ENCODE results near the gene PSME3. TPM values are rescaled to one million over a fixed set of nuclear protein-coding genes. Genes with fewer than 3 reads are reported as not detected.

Gene PSME3
- total RNA-seq, 1 donor from 2014 or later: 108 TPM

DNA sequence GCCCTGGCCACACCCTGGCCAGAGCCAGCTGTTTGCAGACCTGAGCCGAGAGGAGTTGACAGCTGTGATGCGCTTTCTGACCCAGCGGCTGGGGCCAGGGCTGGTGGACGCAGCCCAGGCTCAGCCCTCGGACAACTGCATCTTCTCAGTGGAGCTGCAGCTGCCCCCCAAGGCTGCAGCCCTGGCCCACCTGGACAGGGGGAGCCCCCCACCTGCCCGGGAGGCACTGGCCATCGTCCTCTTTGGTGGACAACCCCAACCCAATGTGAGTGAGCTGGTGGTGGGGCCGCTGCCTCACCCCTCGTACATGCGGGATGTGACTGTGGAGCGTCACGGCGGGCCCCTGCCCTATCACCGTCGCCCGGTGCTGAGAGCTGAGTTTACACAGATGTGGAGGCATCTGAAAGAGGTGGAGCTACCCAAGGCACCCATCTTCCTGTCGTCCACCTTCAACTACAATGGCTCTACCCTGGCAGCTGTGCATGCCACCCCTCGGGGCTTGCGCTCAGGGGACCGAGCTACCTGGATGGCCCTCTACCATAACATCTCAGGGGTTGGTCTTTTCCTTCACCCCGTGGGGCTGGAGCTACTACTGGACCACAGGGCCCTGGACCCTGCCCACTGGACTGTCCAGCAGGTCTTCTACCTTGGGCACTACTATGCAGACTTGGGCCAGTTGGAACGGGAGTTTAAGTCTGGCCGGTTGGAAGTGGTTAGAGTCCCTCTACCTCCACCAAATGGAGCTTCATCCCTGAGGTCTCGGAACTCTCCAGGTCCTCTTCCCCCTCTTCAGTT lies 11.8 kb downstream of the PSME3 start:
- H3K27me3 Mint-ChIP-seq (ENCODE audit: insufficient read depth, low read depth): peaks cover 4% of the 10 kb centered on the region
- Histone ChIP-seq H4K20me1 (ENCODE audit: low read depth) (no peaks in the 10 kb centered on the region), H3K4me3 (no peak overlapping the region), H2AFZ (replicated peaks) (no peak overlapping the region), H3K4me1 (no peaks in the 10 kb centered on the region), H3K27me3 (no peaks in the 10 kb centered on the region), H3K79me2 (ENCODE audit: low read depth) (no peaks in the 10 kb centered on the region), H3K36me3 (no peaks in the 10 kb centered on the region), H3K27ac (no peak overlapping the region), H3K4me2 (no peak overlapping the region), H3F3A (ENCODE audit: low read depth) (peaks cover 22% of the 10 kb centered on the region), H3K9me3 (ENCODE audit: low read depth) (no peaks in the 10 kb centered on the region), H3K9ac (no peak overlapping the region)
- H3K27ac Mint-ChIP-seq: no peak overlapping the region
- peaks cover 5% of the 10 kb centered on the region for H3K36me3 Mint-ChIP-seq
- DNase-seq (ENCODE audit: low spot score): no peak
- no peak overlapping the region for H3K4me3 Mint-ChIP-seq
- H3K4me1 Mint-ChIP-seq: no peaks in the 10 kb centered on the region
- TF ChIP-seq, protein P1, sequence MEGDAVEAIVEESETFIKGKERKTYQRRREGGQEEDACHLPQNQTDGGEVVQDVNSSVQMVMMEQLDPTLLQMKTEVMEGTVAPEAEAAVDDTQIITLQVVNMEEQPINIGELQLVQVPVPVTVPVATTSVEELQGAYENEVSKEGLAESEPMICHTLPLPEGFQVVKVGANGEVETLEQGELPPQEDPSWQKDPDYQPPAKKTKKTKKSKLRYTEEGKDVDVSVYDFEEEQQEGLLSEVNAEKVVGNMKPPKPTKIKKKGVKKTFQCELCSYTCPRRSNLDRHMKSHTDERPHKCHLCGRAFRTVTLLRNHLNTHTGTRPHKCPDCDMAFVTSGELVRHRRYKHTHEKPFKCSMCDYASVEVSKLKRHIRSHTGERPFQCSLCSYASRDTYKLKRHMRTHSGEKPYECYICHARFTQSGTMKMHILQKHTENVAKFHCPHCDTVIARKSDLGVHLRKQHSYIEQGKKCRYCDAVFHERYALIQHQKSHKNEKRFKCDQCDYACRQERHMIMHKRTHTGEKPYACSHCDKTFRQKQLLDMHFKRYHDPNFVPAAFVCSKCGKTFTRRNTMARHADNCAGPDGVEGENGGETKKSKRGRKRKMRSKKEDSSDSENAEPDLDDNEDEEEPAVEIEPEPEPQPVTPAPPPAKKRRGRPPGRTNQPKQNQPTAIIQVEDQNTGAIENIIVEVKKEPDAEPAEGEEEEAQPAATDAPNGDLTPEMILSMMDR (IDR thresholded peaks at IDR 0.05): no peak
- TF ChIP-seq EZH2phosphoT487 (IDR thresholded peaks at IDR 0.05): no peak
- no peak for TF ChIP-seq EZH2 (IDR thresholded peaks at IDR 0.05)
- no peaks in the 10 kb centered on the region for H3K9me3 Mint-ChIP-seq

DNA sequence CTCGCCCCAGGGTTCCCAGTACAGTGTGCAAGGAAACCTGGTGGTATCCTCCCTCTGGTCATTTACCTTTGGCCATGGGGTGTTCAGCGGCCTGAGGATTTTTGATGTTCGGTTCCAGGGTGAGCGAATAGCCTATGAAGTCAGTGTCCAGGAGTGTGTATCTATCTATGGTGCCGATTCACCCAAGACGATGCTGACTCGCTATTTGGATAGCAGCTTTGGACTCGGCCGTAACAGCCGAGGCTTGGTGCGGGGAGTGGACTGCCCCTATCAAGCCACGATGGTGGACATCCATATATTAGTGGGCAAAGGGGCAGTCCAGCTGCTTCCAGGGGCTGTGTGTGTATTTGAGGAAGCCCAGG lies 12.3 kb downstream of the PSME3 start:
- Histone ChIP-seq H3K4me1 (no peaks in the 10 kb centered on the region), H3F3A (ENCODE audit: low read depth) (peaks cover 22% of the 10 kb centered on the region), H3K9me3 (ENCODE audit: low read depth) (no peaks in the 10 kb centered on the region), H2AFZ (replicated peaks) (no peak overlapping the region), H3K4me2 (no peak overlapping the region), H3K27me3 (no peaks in the 10 kb centered on the region), H3K79me2 (ENCODE audit: low read depth) (no peaks in the 10 kb centered on the region), H3K27ac (no peak overlapping the region), H4K20me1 (ENCODE audit: low read depth) (no peaks in the 10 kb centered on the region), H3K36me3 (no peaks in the 10 kb centered on the region), H3K9ac (no peak overlapping the region), H3K4me3 (no peak overlapping the region)
- TF ChIP-seq EZH2phosphoT487 (IDR thresholded peaks at IDR 0.05) (no peak), EZH2 (IDR thresholded peaks at IDR 0.05) (no peak)
- TF ChIP-seq, protein P1 (IDR thresholded peaks at IDR 0.05): no peak
- H3K27ac Mint-ChIP-seq: no peak overlapping the region
- peaks cover 5% of the 10 kb centered on the region for H3K36me3 Mint-ChIP-seq
- no peak overlapping the region for H3K4me3 Mint-ChIP-seq
- H3K27me3 Mint-ChIP-seq (ENCODE audit: insufficient read depth, low read depth): peaks cover 5% of the 10 kb centered on the region
- H3K9me3 Mint-ChIP-seq: no peaks in the 10 kb centered on the region
- DNase-seq (ENCODE audit: low spot score): no peak
- no peaks in the 10 kb centered on the region for H3K4me1 Mint-ChIP-seq

DNA sequence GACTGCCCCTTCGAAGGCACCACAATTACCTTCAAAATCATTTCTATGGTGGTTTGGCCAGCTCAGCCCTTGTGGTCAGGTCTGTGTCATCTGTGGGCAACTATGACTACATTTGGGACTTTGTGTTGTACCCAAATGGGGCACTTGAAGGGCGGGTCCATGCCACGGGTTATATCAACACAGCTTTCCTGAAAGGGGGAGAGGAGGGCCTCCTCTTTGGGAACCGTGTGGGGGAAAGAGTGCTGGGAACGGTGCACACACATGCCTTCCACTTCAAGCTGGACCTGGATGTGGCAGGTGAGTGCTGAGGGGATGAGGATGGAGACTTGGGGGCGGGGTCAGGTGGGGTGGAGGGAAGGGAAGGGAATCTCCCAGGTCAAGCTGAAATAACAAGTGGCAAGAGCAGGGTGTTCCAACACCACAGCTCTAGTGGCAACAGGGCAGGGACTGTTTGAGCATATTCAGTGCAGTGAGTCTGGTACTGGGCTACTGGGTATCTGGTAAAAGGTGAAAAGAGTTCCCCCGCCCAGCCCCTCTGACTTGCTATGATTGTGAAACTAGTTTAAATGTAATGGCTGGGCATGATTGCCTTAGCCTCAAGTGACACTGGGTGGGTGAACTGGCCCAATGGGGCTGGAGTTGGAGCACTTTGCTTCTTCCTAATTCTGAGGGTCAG lies 12.9 kb downstream of the PSME3 start:
- H3K9me3 Mint-ChIP-seq: no peaks in the 10 kb centered on the region
- no peak for TF ChIP-seq EZH2phosphoT487 (IDR thresholded peaks at IDR 0.05)
- TF ChIP-seq, protein P1 (IDR thresholded peaks at IDR 0.05): no peak
- TF ChIP-seq EZH2 (IDR thresholded peaks at IDR 0.05): no peak
- H3K27ac ChIP-seq: no peak overlapping the region
- no peak overlapping the region for H2AFZ ChIP-seq (replicated peaks)
- H3K79me2 ChIP-seq (ENCODE audit: low read depth): no peaks in the 10 kb centered on the region
- no peaks in the 10 kb centered on the region for H3K9me3 ChIP-seq (ENCODE audit: low read depth)
- peaks cover 5% of the 10 kb centered on the region for H3K27me3 Mint-ChIP-seq (ENCODE audit: insufficient read depth, low read depth)
- no peaks in the 10 kb centered on the region for H3K36me3 ChIP-seq
- no peak overlapping the region for H3K27ac Mint-ChIP-seq
- H3K4me3 ChIP-seq: no peak overlapping the region
- H3K4me3 Mint-ChIP-seq: no peak overlapping the region
- no peak for DNase-seq (ENCODE audit: low spot score)
- peaks cover 22% of the 10 kb centered on the region for H3F3A ChIP-seq (ENCODE audit: low read depth)
- H3K4me1 ChIP-seq: no peaks in the 10 kb centered on the region
- H4K20me1 ChIP-seq (ENCODE audit: low read depth): no peaks in the 10 kb centered on the region
- H3K4me1 Mint-ChIP-seq: no peaks in the 10 kb centered on the region
- no peak overlapping the region for H3K9ac ChIP-seq
- no peaks in the 10 kb centered on the region for H3K27me3 ChIP-seq
- no peak overlapping the region for H3K4me2 ChIP-seq
- H3K36me3 Mint-ChIP-seq: peaks cover 5% of the 10 kb centered on the region
